NCI-H526 (cell line): ENCODE measurements around the gene NPSR1.

Source experiments
- DNase-seq, 2 experiments: peaks; one replicate each; lab custom pipeline; 2025; lab: John Stamatoyannopoulos, UW

NPSR1 gene

DNA sequence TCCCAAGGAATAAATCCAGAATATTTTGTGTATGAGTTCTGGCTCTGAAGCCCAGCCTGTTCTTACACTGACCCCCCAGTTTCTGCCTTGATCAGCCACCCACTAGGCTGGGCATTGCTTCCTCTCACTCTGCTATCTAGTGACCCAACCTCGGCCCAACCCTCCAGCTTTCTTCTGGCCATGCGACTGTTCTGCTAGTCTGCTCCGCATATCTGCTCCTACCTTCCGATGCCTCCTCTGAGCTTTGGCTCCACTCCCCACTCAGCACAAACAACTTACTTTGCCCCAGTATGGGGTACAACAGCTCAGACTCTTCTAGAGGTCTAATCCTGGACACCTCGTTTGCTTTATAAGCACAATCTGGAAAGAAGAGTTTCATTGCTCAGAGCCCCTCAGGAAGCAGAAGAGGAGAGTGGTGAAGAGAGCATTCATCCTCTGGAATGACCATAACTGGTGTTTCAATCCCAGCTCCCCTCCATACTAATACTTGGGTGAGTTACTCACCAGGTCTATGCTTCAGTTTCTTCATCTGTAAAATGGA is 99.6 kb downstream of the NPSR1 start:
- DNase-seq, result no peak

DNA sequence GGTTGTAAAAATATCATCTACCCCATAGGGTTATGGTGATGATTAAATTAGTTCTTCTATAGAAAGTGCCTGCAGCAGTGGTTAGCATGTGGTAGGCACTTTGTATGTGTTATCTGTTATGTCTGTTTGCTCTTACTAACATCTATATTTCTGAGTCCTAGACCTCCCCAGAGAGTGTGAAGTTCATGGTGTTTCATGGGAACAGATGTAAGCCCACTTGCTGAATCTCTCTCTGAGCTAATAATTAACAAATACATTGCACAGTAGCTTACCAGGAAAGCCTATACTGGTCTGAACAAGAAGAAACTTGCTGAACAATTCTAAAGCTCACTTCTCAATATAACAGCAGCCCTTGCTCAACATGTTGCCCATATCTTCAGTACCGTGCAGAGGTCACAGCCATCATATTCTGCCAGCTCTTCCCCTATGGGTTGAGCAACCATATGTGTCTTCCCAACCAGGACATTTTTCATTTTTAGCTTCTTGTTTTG is 100.1 kb downstream of the NPSR1 start:
- peak in 1 of 2 experiments; percentile 5 for DNase-seq

- DNase-seq, result peak; percentile 46 to 74
These were observed 101.6 kb downstream of the NPSR1 start for GRCh38 chr7:34759477-34760125.

- DNase-seq, result no peak
These were observed 102.3 kb downstream of the NPSR1 start for GRCh38 chr7:34760271-34760670.

DNA sequence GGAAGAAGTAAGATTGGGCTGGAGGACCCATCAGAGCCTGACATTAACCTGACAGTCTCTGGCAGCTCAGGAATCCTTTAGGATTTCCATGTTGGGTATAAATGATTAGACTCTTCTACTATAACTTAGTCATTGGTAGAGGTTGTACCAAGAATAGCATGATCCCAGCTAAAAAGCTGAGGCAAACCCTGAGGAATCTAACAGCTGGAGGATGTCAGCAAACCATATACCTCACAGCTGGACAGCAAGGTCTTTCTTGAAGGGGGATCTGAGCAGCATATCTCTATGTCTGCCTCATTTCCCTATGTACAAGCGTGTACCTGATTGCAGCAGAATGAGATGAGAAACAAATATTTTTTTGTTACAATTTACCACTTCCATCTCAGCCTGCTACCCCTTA is 103.2 kb downstream of the NPSR1 start:
- DNase-seq, result no peak

DNA sequence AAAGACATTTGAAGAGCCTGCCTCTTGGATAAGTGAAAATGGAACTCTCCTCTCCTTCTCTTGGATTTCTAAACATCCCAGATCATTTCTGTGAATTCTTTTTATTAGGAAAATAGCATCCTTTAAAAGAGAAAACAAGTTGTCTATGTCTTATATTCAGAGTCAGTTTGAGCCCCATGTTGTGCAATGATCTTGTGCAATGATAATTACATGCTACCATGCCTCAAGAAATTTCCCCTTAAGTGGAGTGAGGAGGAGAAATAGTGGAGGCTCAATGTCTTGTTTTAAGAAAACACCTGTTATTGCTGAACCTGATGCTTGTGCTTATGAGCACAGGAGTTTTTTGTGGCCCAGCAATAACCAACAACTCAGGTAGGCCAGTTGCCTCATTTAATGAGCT is 103.6 kb downstream of the NPSR1 start:
- no peak for DNase-seq

GRCh38 chr7:34762764-34763163 is 104.7 kb downstream of the NPSR1 start:
- DNase-seq, result no peak

- DNase-seq, result no peak
These were observed 114.4 kb downstream of the NPSR1 start for GRCh38 chr7:34772296-34772938.

DNA sequence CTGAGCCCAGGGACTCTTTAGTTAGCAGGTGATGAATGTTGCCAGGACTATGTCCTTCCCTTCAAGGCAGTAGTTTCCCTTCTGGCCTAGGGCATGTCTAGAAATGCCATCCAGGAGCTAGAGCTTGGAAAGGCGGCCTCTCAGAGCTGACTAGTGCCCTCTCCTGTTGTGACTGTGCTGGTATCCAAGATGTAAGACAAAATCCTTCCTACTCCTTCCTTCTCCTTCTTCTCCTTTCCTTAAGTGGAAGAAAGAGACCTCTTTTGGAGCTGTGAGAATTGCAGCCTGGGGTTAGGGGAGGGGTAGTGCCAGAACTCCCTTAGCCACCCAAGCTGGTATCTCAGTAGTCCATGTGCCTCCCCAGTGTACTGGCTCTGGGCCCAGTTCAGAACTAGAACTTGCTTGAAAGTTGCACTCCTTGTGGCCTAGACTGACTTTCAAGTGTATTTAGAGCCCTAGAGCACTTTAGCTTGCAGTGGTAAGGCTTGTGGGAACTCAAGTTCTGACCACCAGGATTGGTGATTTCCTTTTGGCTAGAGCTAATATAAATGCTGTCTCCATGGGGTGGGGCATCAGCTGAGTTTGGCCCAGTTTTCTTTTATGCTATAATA is 118.8 kb downstream of the NPSR1 start:
- no peak for DNase-seq

DNA sequence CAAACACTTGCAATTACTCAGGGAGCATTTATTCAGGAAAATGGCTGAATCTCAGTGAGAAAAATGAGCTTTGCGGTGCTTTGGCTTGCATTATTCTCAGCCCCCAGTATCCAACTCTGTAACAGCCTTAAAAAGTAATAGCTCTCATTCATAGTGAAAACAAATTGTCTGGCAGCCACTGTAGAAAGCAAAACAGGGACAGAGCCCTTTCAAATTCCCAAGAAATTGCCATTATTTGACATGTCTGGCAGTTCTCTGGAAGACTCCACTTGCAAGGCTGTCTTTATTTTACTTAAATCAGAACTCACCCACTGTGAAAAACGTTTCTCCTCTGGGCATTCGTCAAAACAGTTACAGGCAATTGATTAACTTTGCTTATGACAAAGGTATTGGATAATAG is 122.5 kb downstream of the NPSR1 start:
- no peak for DNase-seq

- DNase-seq, result no peak
These were observed 129.6 kb downstream of the NPSR1 start for GRCh38 chr7:34787586-34787985.

DNA sequence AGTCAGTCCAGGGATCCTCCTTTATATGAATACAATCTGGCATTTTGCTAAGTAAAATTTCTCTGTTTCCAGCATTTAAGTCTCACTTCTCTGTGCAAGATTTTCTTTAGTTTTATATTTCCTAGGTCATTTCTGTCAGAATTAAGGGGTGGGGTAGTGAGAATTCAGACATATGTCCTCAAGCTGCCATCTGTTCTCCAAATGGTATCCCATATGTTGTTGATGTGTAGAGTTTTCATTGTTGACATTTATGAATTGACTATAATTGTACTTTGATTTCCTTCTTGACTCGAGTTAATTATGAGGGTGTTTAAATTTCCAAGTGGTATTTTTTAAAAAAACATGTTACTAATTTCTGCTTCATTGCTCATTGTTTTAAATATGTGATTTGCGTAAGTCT is 148.8 kb downstream of the NPSR1 start:
- no peak for DNase-seq

- no peak for DNase-seq
These were observed 149.7 kb downstream of the NPSR1 start for GRCh38 chr7:34807548-34808340.

GRCh38 chr7:34814203-34814842 is 156.3 kb downstream of the NPSR1 start:
- DNase-seq, result peak in 1 of 2 experiments; percentile 2

DNA sequence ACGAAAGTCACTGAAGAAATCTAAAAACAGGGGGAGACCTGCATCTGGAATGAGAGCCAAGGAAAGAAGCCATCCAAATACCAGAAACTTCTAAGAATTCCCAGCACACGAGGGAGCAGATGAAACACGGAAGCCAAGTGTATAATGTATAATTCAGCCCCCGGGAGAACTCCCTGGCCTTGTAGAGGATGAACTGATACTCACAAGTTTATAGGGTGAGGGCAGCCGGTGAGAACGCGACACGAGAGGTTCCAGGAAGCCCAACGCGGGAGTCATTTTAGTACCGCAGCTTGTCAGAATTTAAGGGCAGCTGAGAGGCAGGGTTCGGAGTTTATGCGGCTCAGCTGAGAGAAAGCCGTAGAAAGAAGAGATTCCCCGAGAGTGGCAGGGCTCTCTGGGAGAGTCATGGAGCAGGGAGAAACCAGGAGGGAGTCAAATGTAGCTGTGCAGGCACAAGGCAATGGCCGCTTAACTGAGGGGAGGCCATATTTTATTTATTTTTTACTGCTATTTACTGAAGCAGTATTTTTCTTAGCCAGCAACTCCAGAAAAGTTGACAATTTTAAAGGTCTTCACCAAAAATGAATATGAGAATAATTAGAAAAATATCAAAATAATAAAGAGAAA is 164.0 kb downstream of the NPSR1 start:
- DNase-seq, result no peak

DNA sequence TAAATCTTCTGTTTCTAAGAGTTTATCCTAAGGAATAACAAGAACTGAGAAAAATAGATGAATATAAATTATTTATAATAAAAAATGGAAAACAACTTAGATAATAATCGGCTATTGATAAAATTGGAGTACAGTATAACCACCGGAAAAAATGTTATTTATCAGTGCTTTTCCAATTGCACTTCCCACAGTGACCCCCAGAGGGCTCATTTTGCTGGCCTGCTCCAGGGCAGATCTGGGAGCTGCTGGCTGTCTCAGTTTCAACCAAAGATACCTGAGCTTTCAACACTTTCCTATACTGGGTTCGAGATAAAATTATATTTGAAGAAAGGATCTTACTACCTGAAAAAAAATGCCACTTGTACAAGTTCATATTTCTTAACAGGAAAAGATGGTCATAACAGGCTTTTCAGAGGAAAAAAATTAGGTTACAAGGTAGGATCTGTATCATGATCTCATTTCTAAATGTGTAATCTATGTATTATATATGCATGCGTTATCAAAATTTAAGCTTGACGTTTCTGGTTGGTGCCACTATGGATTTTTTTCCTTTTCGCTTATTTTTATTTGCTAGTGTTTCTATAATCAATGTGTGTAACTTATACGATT is 165.7 kb downstream of the NPSR1 start:
- peak; percentile 27 to 80 for DNase-seq

DNA sequence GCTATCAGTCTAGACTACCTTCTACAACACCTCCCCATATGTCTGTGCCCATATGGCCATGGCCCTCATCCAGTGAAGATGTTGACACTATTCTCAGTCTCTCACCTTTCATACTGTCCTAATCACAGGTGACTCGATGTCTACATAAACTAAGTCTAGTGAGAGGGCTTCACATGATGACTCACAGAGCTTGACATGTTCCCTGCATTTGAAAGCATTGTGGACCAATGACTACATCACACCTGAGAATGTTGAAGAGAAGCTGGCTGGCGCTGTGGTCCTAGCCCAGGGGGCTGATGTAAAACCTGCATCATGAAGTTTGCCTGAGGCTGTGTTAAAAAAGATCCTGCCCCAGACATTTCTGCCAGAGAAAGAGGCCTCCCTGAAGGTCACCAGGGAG is 167.2 kb downstream of the NPSR1 start:
- DNase-seq, result no peak

DNA sequence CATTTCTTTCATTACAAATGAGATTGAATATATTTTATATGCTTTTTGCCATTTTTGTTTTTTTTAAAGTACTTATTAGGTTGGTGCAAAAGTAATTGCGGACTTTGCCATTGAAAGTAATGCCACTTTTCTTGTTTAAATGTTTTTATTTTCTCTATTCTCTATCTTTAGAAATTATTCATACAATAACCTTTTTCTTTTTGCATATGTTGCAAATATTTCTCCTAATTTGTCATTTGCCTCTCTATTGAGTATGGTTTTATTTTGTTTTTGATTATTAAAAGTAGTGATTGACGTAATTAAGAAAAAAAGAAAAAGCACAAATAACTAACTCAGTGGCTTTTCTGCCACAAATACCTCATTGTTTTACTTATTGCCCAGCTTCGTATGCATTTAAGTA is 172.4 kb downstream of the NPSR1 start:
- no peak for DNase-seq

GRCh38 chr7:34831436-34831835 is 173.4 kb downstream of the NPSR1 start:
- no peak for DNase-seq

DNA sequence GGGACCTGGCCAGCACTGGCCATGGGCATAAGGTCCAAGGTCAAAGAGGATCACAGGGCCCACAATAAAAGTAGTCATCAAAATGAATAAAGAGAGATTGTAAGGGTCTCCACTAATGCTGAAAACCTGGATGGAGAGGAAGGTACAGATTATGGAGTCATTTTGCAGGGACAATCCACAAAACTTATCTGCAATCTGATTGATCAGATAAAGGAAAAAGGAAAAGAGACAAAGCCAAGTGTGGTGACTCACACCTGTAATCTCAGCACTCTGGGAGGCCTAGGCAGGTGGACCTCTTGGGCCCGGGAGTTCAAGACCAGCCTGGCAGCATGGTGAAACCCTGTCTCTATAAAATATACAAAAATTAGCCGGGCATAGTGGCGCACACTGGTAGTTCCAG is 174.0 kb downstream of the NPSR1 start:
- DNase-seq, result no peak
